B cell (primary cell): ENCODE results near the gene TMEM134. TPM values are rescaled to one million over a fixed set of nuclear protein-coding genes. Genes with fewer than 3 reads are reported as not detected.

ENCODE experiments used
- ATAC-seq: fragments of 200-7000 bp; cut with Tn5 transposase; one replicate; pipeline ENCODE4 v1.10.0; 2021; ENCODE audit warnings: low read depth, mild to moderate bottlenecking, moderate number of reproducible peaks, moderate library complexity
- CTCF ChIA-PET: fragments of 350-600 bp; sonication (Branson Sonifier 250); formaldehyde crosslinking; loops from one replicate; lab custom pipeline; 2021; ENCODE audit warnings: antibody characterized with exemption, inconsistent platforms; lab: Charles Lee
- POLR2A ChIA-PET: fragments of 350-600 bp; sonication (Branson Sonifier 250); formaldehyde crosslinking; loops from one replicate; lab custom pipeline; 2021; ENCODE audit warnings: antibody characterized with exemption; lab: Charles Lee
- DNase-seq: peaks from one replicate; pipeline ENCODE4 v3.0.0; 2013
- H2AFZ ChIP-seq: 2 replicates; pipeline ENCODE4 v1.6.1; 2012; ENCODE audit warnings: mild to moderate bottlenecking, low read depth, low read length; ENCODE audit not compliant: insufficient read depth, poor library complexity, severe bottlenecking
- H3K27ac ChIP-seq, 2 donors: 1 replicate in 1 of 2; 2 replicates in 1 of 2; pipeline ENCODE4 v1.5.1; 2012 to 2013; ENCODE audit warnings: low read length in 2 of 2, mild to moderate bottlenecking in 2 of 2, moderate library complexity in 1 of 2
- H3K27me3 ChIP-seq, 4 experiments: fragments of 200-600 bp in 1 of 4; sonication (generic) in 1 of 4; replicated peaks in 1 of 4; 1 replicate in 2 of 4; 2 replicates in 2 of 4; pipeline versions ENCODE4 v1.6.1 to v1.7.0; 2013 to 2016; ENCODE audit warnings: low read length in 3 of 4, mild to moderate bottlenecking in 2 of 4, mixed read lengths in 1 of 4, moderate library complexity in 1 of 4; ENCODE audit not compliant: insufficient read depth in 4 of 4, control insufficient read depth in 3 of 4; ENCODE audit errors: control extremely low read depth in 1 of 4
- H3K36me3 ChIP-seq, 2 experiments: replicated peaks in 1 of 2; 1 replicate in 1 of 2; 2 replicates in 1 of 2; pipeline versions ENCODE4 v1.6.1 to v1.7.1; 2013; ENCODE audit warnings: low read length in 1 of 2; ENCODE audit not compliant: insufficient read depth in 2 of 2, control insufficient read depth in 1 of 2; ENCODE audit errors: control extremely low read depth in 1 of 2, extremely low read depth in 1 of 2
- H3K4me1 ChIP-seq, 2 donors: fragments of 200-600 bp in 1 of 2; sonication (generic) in 1 of 2; 1 replicate in 1 of 2; 2 replicates in 1 of 2; pipeline versions ENCODE4 v1.5.1 to v1.6.1; 2013 to 2017; ENCODE audit warnings: low read length in 2 of 2; ENCODE audit not compliant: control insufficient read depth in 2 of 2, insufficient read depth in 2 of 2
- H3K4me2 ChIP-seq: replicated peaks from 2 replicates; pipeline ENCODE3; 2012; ENCODE audit warnings: mild to moderate bottlenecking, low read depth, low read length; ENCODE audit not compliant: poor library complexity, severe bottlenecking
- H3K4me3 ChIP-seq, 5 experiments: fragments of 200-600 bp in 1 of 5; sonication (generic) in 1 of 5; 1 replicate in 3 of 5; 2 replicates in 2 of 5; pipeline versions ENCODE4 v1.5.1 to v1.7.0; 2011 to 2016; ENCODE audit warnings: low read length in 4 of 5, mild to moderate bottlenecking in 4 of 5, low read depth in 2 of 5, control low read depth in 1 of 5, moderate library complexity in 1 of 5; ENCODE audit not compliant: insufficient read depth in 1 of 5; ENCODE audit errors: control extremely low read depth in 1 of 5, extremely low read depth in 1 of 5
- H3K79me2 ChIP-seq: fragments of 200-600 bp; sonication (generic); one replicate; pipeline ENCODE4 v1.6.0; 2016; ENCODE audit warnings: low read length; ENCODE audit not compliant: control insufficient read depth, insufficient read depth
- H3K9ac ChIP-seq: fragments of 200-600 bp; sonication (generic); 2 replicates; pipeline ENCODE4 v1.6.1; 2017; ENCODE audit warnings: mild to moderate bottlenecking, low read length, moderate library complexity
- H3K9me3 ChIP-seq, 3 donors: one replicate each; pipeline versions ENCODE4 v1.6.1 to v1.7.1; 2013; ENCODE audit warnings: low read length in 2 of 3; ENCODE audit not compliant: control insufficient read depth in 2 of 3, insufficient read depth in 1 of 3; ENCODE audit errors: control extremely low read depth in 1 of 3
- H4K20me1 ChIP-seq: 2 replicates; pipeline ENCODE4 v1.6.0; 2012; ENCODE audit warnings: mild to moderate bottlenecking, low read length; ENCODE audit not compliant: insufficient read depth, control insufficient read depth, poor library complexity, severe bottlenecking
- H3K27ac Mint-ChIP-seq: one replicate; pipeline ENCODE4 v1.8.0; 2021; ENCODE audit warnings: mixed read lengths
- H3K27me3 Mint-ChIP-seq: one replicate; pipeline ENCODE4 v1.8.0; 2021; ENCODE audit warnings: mixed read lengths
- H3K4me1 Mint-ChIP-seq: one replicate; pipeline ENCODE4 v1.8.0; 2021; ENCODE audit warnings: mixed read lengths
- H3K4me3 Mint-ChIP-seq: one replicate; pipeline ENCODE4 v1.8.0; 2021; ENCODE audit warnings: mixed read lengths
- H3K9me3 Mint-ChIP-seq: one replicate; pipeline ENCODE4 v1.8.0; 2022; ENCODE audit warnings: mixed read lengths; ENCODE audit not compliant: insufficient read depth
- CTCF ChIP-seq: fragments of 200-600 bp; IDR thresholded peaks from one replicate; pipeline ENCODE4 v1.8.0; 2022; ENCODE audit warnings: antibody characterized with exemption, mild to moderate bottlenecking
- EZH2 ChIP-seq: IDR thresholded peaks from 2 replicates; pipeline ENCODE4 v1.6.1; 2012; ENCODE audit warnings: borderline replicate concordance, low read depth, mild to moderate bottlenecking, moderate library complexity, low read length; ENCODE audit not compliant: insufficient read depth, poor library complexity, severe bottlenecking
- WGBS: methylation state at CpG from one replicate; pipeline ENCODE4 v1.1.5; 2013; ENCODE audit warnings: missing lambda C conversion rate; ENCODE audit not compliant: insufficient coverage; 5-methylcytosine and 5-hydroxymethylcytosine counted together
- intact Hi-C: fragments of 100-400 bp; cut with micrococcal nuclease; formaldehyde crosslinking; loops from one replicate; pipeline ENCODE4 v1.10.0; 2022
- polyA plus RNA-seq: library from polyadenylated mRNA; depleted of rRNA; stranded (reverse); fragments of >200 nt; gene quantifications from 2 replicates; pipeline ENCODE4 v1.2.3, GENCODE V29; 2012
- total RNA-seq, 2 donors: library from RNA; stranded (reverse); fragments of 120-200 nt in 1 of 2; gene quantifications; 1 replicate in 1 of 2; 2 replicates in 1 of 2; pipeline versions ENCODE4 v1.2.3 to v1.2.4, GENCODE V29; 2013 to 2022

Gene TMEM134
- total and polyA plus RNA-seq, 2 donors (not counting 1 experiment from before 2014, with no cell fraction given): 167 to 197 TPM

GRCh38 chr11:67503119-67504004 is 34.3 kb upstream of the TMEM134 start:
- H3K9ac ChIP-seq: peak overlapping the region; percentile 89
- no peaks in the 10 kb centered on the region for H3K9me3 Mint-ChIP-seq
- WGBS: 95% methylated on average over 14 of the region's 19 CpGs
- intact Hi-C loops: loop anchor here (2.0 kb wide), 1 partner anchor 215 kb away; the partner anchor contains the start of gene ANKRD13D
- peaks cover 40% of the 10 kb centered on the region for H3K4me1 Mint-ChIP-seq
- H3K4me1 ChIP-seq: peaks cover 34 to 42% of the 10 kb centered on the region in 2 donors
- CTCF ChIA-PET: interaction anchor here (0.9 kb wide), 1 partner anchor 149 kb away, joined by 3 read pairs; no protein-coding TSS in a partner anchor
- H3K36me3 ChIP-seq: peaks cover 0 to 55% of the 10 kb centered on the region in 2 experiments
- no peaks in the 10 kb centered on the region for H3K9me3 ChIP-seq
- H3K79me2 ChIP-seq: peaks cover 47% of the 10 kb centered on the region
- ATAC-seq (no peak), DNase-seq (peak; percentile 27)
- no peak overlapping the region for H3K27ac ChIP-seq
- TF ChIP-seq CTCF: no peak
- TF ChIP-seq EZH2: no peak
- peak overlapping the region; percentile 97 for H3K4me2 ChIP-seq
- no peaks in the 10 kb centered on the region for H3K27me3 Mint-ChIP-seq
- no peak overlapping the region for H2AFZ ChIP-seq
- H3K27me3 ChIP-seq: no peaks in the 10 kb centered on the region
- POLR2A ChIA-PET: interaction anchor here (0.5 to 1.3 kb wide), 2 partner anchors 111 to 164 kb away, joined by 3 to 5 read pairs; partner anchors contain the start of gene RAD9A
- peak overlapping the region; percentile 74 for H3K4me3 Mint-ChIP-seq
- peak overlapping the region in 3 of 5 experiments; percentile 86 to 90 (median 88) for H3K4me3 ChIP-seq
- peak overlapping the region; percentile 59 for H3K27ac Mint-ChIP-seq
- H4K20me1 ChIP-seq: peaks cover 74% of the 10 kb centered on the region
